ENCODE results near the gene MMP24OS. TPM values are rescaled to one million over a fixed set of nuclear protein-coding genes. Genes with fewer than 3 reads are reported as not detected.
A peak's percentile ranks its signal among the peaks of the same experiment; 100 is the strongest.

MMP24OS gene
- total RNA-seq, 1 experiment from 2014 or later, result 10.7 TPM

DNA sequence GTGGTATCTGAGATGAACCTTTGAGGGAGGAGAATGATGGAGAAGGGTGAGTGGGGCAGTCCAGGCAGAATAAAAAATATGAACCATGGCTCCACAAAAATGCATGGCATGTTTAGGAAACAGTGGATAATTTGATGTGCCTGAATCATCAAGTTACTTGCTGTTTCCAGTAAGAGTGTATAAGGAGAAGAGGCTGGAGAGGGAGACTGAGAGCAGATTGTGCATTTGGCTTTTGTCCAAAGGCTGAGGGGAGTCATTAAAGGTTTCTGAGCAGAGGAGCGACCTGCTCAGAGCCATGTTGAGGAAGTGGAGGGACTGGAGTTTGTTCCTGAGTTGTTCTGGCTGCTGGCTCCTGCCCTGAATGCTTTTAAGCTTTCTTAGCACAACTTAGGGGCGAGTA is 45.3 kb downstream of the MMP24OS start:
- DNase-seq (ENCODE audit: low spot score), result peak; percentile 84
- in situ Hi-C loops (cut with HindIII; ENCODE audit: low sequenced_read_pairs), result no loop called here

DNA sequence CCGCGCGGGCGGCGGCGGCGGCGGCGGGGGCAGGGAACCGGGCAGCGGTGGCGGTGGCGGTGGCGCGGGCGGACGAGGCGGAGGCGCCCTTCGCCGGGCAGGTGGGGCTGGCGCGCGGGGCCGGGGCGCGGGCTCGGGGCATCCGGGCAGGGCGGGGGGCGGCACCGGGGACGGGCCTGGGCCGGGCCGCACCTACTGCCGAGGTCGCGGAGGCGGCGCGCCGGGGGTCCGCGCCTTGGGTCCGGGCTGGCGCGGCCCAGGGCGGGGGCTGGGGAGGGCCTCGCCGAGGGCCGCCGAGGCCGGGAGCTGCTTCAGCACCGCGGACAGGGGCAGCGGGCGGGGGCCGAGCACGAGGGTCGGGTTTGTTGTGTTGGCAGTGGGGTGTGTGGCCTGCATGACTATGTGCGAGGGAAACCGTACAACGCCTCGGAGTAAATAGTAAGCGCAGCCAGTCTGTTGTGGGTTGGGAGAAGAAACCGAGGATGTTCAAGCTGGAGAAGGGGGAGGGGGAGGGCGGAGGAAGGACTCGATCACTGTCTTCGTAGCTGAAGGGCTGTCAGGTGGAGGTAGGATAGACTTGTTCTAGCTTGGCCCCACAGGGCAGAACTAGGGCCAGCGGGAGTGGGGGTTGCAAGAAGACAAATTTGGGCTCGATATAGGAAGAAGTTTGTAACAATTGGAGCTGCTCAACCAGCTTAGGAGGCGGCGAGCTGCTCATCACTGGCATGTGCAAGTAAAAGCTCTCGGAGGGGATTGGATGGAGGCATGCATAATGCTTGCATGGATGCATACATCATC is 50.8 kb downstream of the MMP24OS start:
- peak; percentile 83 for DNase-seq (ENCODE audit: low spot score)
- in situ Hi-C loops (cut with HindIII; ENCODE audit: low sequenced_read_pairs), result no loop called here

Other genes with a start within 250 kb of the MMP24OS start
- gene TRPC4AP, start 185.3 kb downstream of the MMP24OS start, total RNA-seq (2014; rRNA removed; shearing (Covaris generic)), result 78.2 and 90.3 TPM in 2 replicates
- 108 and 115 TPM in 2 replicates for gene EDEM2, start 130.8 kb downstream of the MMP24OS start, total RNA-seq (2014; rRNA removed; shearing (Covaris generic))
- 1,430 and 1,546 TPM in 2 replicates for gene PROCR, start 106.0 kb downstream of the MMP24OS start, total RNA-seq (2014; rRNA removed; shearing (Covaris generic))
- gene MMP24, start 51.4 kb downstream of the MMP24OS start, total RNA-seq (2014; rRNA removed; shearing (Covaris generic)), result 113 and 118 TPM in 2 replicates
- gene EIF6, start 6.7 kb upstream of the MMP24OS start, total RNA-seq (2014; rRNA removed; shearing (Covaris generic)), result 147 and 164 TPM in 2 replicates
- not detected in 2 replicates for gene FAM83C, start 14.3 kb upstream of the MMP24OS start, total RNA-seq (2014; rRNA removed; shearing (Covaris generic))
- 36.1 and 66.2 TPM in 2 replicates for gene UQCC1, start 133.9 kb upstream of the MMP24OS start, total RNA-seq (2014; rRNA removed; shearing (Covaris generic))
- 0.62 and 0.71 TPM in 2 replicates for gene GDF5, start 160.1 kb upstream of the MMP24OS start, total RNA-seq (2014; rRNA removed; shearing (Covaris generic))
- 29.3 and 39.2 TPM in 2 replicates for gene CEP250, start 177.5 kb upstream of the MMP24OS start, total RNA-seq (2014; rRNA removed; shearing (Covaris generic))